SK-N-MC (cell line): ENCODE results near the gene CETN3.

Source experiments
- EZH2 ChIP-seq: fragments of 200-600 bp; sonication (generic); IDR thresholded peaks from one replicate; pipeline ENCODE4 v1.6.1; 2017; ENCODE audit warnings: antibody characterized with exemption
- POLR2AphosphoS5 ChIP-seq: IDR thresholded peaks from 2 replicates; pipeline ENCODE4 v1.6.1; 2012; ENCODE audit warnings: mild to moderate bottlenecking, low read depth, low read length, borderline replicate concordance

DNA sequence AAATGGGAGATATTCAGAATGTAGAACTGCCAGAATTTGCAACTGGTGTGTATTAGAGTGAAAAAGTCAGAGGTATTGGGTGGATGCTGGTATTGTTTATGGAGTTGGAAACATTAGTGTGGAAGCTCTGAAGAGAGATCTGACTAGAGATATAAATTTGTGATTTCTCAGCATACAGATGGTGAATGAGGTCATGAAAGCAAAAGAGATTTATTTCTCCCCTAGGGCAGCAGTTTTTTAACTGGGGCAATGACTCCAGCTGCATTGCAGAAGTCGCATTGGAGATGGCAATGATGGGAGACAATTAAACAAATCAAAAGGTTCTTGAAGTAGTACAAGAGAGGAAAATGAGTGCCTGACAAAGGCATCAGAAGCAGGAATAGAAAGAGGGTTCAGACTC is 64.9 kb downstream of the CETN3 start:
- TF ChIP-seq EZH2 = no peak
- TF ChIP-seq POLR2AphosphoS5 = no peak
